PC-9 (cell line): ENCODE measurements around the gene TRPM7. TPM values are rescaled to one million over a fixed set of nuclear protein-coding genes. Genes with fewer than 3 reads are reported as not detected.

Source experiments
- BruUV-seq: library from RNA; stranded (reverse); fragments of 400-500 nt; replicated peaks from 2 replicates; lab custom pipeline; 2021; lab: Mats Ljungman, UMichigan
- CTCF ChIA-PET: fragments of 300-600 bp; sonication (Branson Sonifier 250); formaldehyde crosslinking; loops from one replicate; lab custom pipeline; 2022; ENCODE audit warnings: antibody characterized with exemption; lab: Charles Lee
- POLR2A ChIA-PET: fragments of 300-600 bp; sonication (Branson Sonifier 250); formaldehyde crosslinking; loops from one replicate; lab custom pipeline; 2022; ENCODE audit warnings: antibody characterized with exemption; ENCODE audit not compliant: unreplicated experiment; lab: Charles Lee
- DNase-seq, 2 experiments: peaks; one replicate each; pipeline versions ENCODE4 v3.0.0 to v3.0.0-alpha.2; 2015 to 2022; ENCODE audit warnings: mixed read lengths in 1 of 2
- H2AFZ ChIP-seq: fragments of 200-600 bp; sonication (generic); 2 replicates; pipeline ENCODE4 v1.8.1; 2017; ENCODE audit warnings: antibody characterized with exemption
- H3F3A ChIP-seq: fragments of 200-600 bp; sonication (generic); 2 replicates; pipeline ENCODE4 v1.8.1; 2017; ENCODE audit warnings: antibody characterized with exemption, mild to moderate bottlenecking, low read depth; ENCODE audit not compliant: insufficient read depth
- H3K27ac ChIP-seq: fragments of 200-600 bp; sonication (generic); 2 replicates; pipeline ENCODE4 v1.6.1; 2016; ENCODE audit warnings: mixed run types
- H3K27me3 ChIP-seq: fragments of 200-600 bp; sonication (generic); 2 replicates; pipeline ENCODE4 v1.6.1; 2016; ENCODE audit warnings: low read depth, mixed run types; ENCODE audit not compliant: insufficient read depth
- H3K36me3 ChIP-seq: fragments of 200-600 bp; sonication (generic); 2 replicates; pipeline ENCODE4 v1.6.1; 2016; ENCODE audit warnings: low read depth, mixed run types
- H3K4me1 ChIP-seq: fragments of 200-600 bp; sonication (generic); replicated peaks from 2 replicates; pipeline ENCODE4 v1.6.1; 2016; ENCODE audit warnings: mixed run types; ENCODE audit not compliant: insufficient read depth
- H3K4me2 ChIP-seq: fragments of 200-600 bp; sonication (generic); 2 replicates; pipeline ENCODE4 v1.6.1; 2017; ENCODE audit warnings: mixed run types
- H3K4me3 ChIP-seq: fragments of 200-600 bp; sonication (generic); 2 replicates; pipeline ENCODE4 v1.6.1; 2016; ENCODE audit warnings: mixed run types
- H3K79me2 ChIP-seq: fragments of 200-600 bp; sonication (generic); 2 replicates; pipeline ENCODE4 v1.6.1; 2017; ENCODE audit warnings: low read depth, mixed run types
- H3K9me2 ChIP-seq: fragments of 200-600 bp; sonication (generic); 2 replicates; pipeline ENCODE4 v1.8.1; 2017; ENCODE audit warnings: mild to moderate bottlenecking; ENCODE audit not compliant: insufficient read depth
- H3K9me3 ChIP-seq: fragments of 200-600 bp; sonication (generic); 2 replicates; pipeline ENCODE4 v1.8.1; 2016; ENCODE audit warnings: low read depth; ENCODE audit not compliant: insufficient read depth
- H4K20me1 ChIP-seq: fragments of 200-600 bp; sonication (generic); 2 replicates; pipeline ENCODE4 v1.8.1; 2017; ENCODE audit not compliant: insufficient read depth
- EZH2 ChIP-seq: fragments of 200-600 bp; sonication (generic); IDR thresholded peaks from 2 replicates; pipeline ENCODE4 v1.8.0; 2017; ENCODE audit warnings: antibody characterized with exemption, low read depth
- intact Hi-C: fragments of 100-400 bp; cut with micrococcal nuclease; formaldehyde crosslinking; loops from one replicate; pipeline ENCODE4 v1.10.0; 2022; ENCODE audit not compliant: unreplicated experiment
- total RNA-seq: library from RNA; stranded (reverse); gene quantifications from 2 replicates; pipeline ENCODE4 v1.2.3, GENCODE V29; 2021
- TF ChIP-seq, protein P1 (sequence below): fragments of 200-600 bp; sonication (generic); conservative IDR thresholded peaks from 2 replicates; pipeline ENCODE4 v1.6.1; 2017; ENCODE audit warnings: mixed run types, antibody characterized with exemption, mild to moderate bottlenecking, moderate library complexity

The TRPM7 gene
- total RNA-seq, 1 experiment from 2014 or later: 40.3 TPM

GRCh38 chr15:50710585-50710984 is 24.0 kb upstream of the TRPM7 start:
- H3K36me3 ChIP-seq: no peaks in the 10 kb centered on the region
- no peak overlapping the region for H3K27ac ChIP-seq
- H4K20me1 ChIP-seq: no peaks in the 10 kb centered on the region
- no peak overlapping the region for H3K4me2 ChIP-seq
- intact Hi-C loops: no loop called here
- H3K4me3 ChIP-seq: no peak overlapping the region
- CTCF ChIA-PET: interaction anchor here (0.7 kb wide), 1 partner anchor 67 kb away, joined by 13 read pairs; no protein-coding TSS in a partner anchor
- BruUV-seq: no TSS peak
- H3K4me1 ChIP-seq: no peaks in the 10 kb centered on the region
- H3K9me2 ChIP-seq: no peaks in the 10 kb centered on the region
- H3K27me3 ChIP-seq: no peaks in the 10 kb centered on the region
- H3K9me3 ChIP-seq: no peaks in the 10 kb centered on the region
- no peaks in the 10 kb centered on the region for H3F3A ChIP-seq
- POLR2A ChIA-PET: no interaction called here
- no peaks in the 10 kb centered on the region for H3K79me2 ChIP-seq
- H2AFZ ChIP-seq: no peak overlapping the region
- TF ChIP-seq, protein P1, sequence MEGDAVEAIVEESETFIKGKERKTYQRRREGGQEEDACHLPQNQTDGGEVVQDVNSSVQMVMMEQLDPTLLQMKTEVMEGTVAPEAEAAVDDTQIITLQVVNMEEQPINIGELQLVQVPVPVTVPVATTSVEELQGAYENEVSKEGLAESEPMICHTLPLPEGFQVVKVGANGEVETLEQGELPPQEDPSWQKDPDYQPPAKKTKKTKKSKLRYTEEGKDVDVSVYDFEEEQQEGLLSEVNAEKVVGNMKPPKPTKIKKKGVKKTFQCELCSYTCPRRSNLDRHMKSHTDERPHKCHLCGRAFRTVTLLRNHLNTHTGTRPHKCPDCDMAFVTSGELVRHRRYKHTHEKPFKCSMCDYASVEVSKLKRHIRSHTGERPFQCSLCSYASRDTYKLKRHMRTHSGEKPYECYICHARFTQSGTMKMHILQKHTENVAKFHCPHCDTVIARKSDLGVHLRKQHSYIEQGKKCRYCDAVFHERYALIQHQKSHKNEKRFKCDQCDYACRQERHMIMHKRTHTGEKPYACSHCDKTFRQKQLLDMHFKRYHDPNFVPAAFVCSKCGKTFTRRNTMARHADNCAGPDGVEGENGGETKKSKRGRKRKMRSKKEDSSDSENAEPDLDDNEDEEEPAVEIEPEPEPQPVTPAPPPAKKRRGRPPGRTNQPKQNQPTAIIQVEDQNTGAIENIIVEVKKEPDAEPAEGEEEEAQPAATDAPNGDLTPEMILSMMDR: no peak
- TF ChIP-seq EZH2: no peak
- no peak for DNase-seq

GRCh38 chr15:50707878-50708427 is 21.4 kb upstream of the TRPM7 start:
- Histone ChIP-seq H3K9me3 (no peaks in the 10 kb centered on the region), H3F3A (no peaks in the 10 kb centered on the region), H3K27me3 (no peaks in the 10 kb centered on the region), H3K4me1 (no peaks in the 10 kb centered on the region), H3K4me3 (no peak overlapping the region), H3K27ac (no peak overlapping the region), H3K4me2 (no peak overlapping the region), H2AFZ (no peak overlapping the region), H3K36me3 (no peaks in the 10 kb centered on the region), H3K9me2 (no peaks in the 10 kb centered on the region), H3K79me2 (no peaks in the 10 kb centered on the region), H4K20me1 (no peaks in the 10 kb centered on the region)
- ChIA-PET POLR2A (no interaction called here), CTCF (no interaction called here)
- DNase-seq: no peak
- intact Hi-C loops: no loop called here
- no TSS peak for BruUV-seq
- TF ChIP-seq, protein P1: no peak
- no peak for TF ChIP-seq EZH2

GRCh38 chr15:50702762-50703334 is 16.3 kb upstream of the TRPM7 start:
- intact Hi-C loops: no loop called here
- DNase-seq: no peak
- no peaks in the 10 kb centered on the region for H4K20me1 ChIP-seq
- no peaks in the 10 kb centered on the region for H3K9me2 ChIP-seq
- no peak overlapping the region for H3K27ac ChIP-seq
- CTCF ChIA-PET: no interaction called here
- no peaks in the 10 kb centered on the region for H3K9me3 ChIP-seq
- H3K79me2 ChIP-seq: no peaks in the 10 kb centered on the region
- BruUV-seq: no TSS peak
- POLR2A ChIA-PET: no interaction called here
- no peaks in the 10 kb centered on the region for H3K36me3 ChIP-seq
- no peak for TF ChIP-seq EZH2
- TF ChIP-seq, protein P1: no peak
- H3K4me2 ChIP-seq: no peak overlapping the region
- H2AFZ ChIP-seq: no peak overlapping the region
- H3K27me3 ChIP-seq: no peaks in the 10 kb centered on the region
- no peaks in the 10 kb centered on the region for H3F3A ChIP-seq
- H3K4me1 ChIP-seq: no peaks in the 10 kb centered on the region
- H3K4me3 ChIP-seq: no peak overlapping the region
